HG02610 (cell line): ENCODE measurements around the gene C12orf42.

ENCODE experiments used
- ATAC-seq: cut with Tn5 transposase; IDR thresholded peaks from one replicate; pipeline ENCODE4 v1.9.1; 2021; ENCODE audit warnings: mild to moderate bottlenecking, moderate library complexity; ENCODE audit not compliant: unreplicated experiment

C12orf42 gene

GRCh38 chr12:103278329-103278728 is 217.4 kb downstream of the C12orf42 start:
- ATAC-seq = no peak

- ATAC-seq = no peak
Measured at GRCh38 chr12:103273645-103274044, 222.1 kb downstream of the C12orf42 start.

- ATAC-seq = no peak
Measured at GRCh38 chr12:103272949-103273348, 222.8 kb downstream of the C12orf42 start.

- ATAC-seq = no peak
Measured at GRCh38 chr12:103269946-103270345, 225.8 kb downstream of the C12orf42 start.

- no peak for ATAC-seq
Measured at GRCh38 chr12:103268831-103269514, 226.8 kb downstream of the C12orf42 start.

GRCh38 chr12:103257763-103258162 is 238.0 kb downstream of the C12orf42 start:
- no peak for ATAC-seq
